NCI-H2107 treated with DMSO at 0.1 percent for 48 hours (cell line): ENCODE data around the gene GBX2.

Source experiments
- DNase-seq: peaks from one replicate; lab custom pipeline; 2025; ENCODE audit not compliant: unreplicated experiment; lab: John Stamatoyannopoulos, UW

GBX2 gene

GRCh38 chr2:236169151-236169721 lies 1.1 kb upstream of the GBX2 start:
- no peak for DNase-seq

DNA sequence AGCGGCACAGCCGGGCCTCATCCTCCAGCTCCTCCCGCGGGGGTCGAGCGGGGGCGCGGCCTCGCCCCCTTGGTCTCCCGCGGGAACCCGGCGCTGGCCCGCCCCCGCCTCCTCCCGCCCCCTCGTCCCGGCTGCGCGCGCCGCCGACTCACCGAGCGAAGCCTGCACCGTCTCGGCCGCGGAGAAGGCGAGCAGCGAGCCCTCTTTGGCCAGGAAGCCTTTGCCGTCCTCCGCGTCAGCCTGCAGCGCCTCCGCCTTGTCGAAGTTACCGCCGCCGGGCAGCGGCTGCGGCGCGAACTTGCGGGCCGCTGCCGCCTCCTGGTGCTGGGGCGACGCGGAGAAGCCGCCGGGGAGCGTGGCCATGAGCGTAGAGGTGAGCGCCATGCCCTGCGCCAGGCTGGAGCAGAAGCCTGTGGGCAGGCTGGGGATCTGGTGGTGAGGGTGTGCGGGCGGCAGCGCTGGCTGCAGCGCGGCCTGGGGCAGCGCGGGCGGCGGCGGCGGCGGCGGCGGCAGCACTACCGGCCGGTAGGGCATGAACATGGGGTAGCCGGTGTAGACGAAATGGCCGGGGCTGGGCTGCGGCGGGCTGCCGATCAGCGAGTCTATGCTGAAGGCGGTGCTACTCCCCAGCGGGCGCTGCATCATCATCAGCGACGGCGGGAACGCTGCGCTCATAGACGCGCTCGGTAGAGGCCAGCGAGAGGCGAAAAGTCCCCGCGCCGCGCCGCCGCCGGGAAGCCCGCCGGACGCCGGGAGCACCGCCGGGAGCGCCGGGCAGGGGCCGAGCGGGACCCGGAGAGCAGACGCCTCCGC lies 683 bp downstream of the GBX2 start:
- DNase-seq = no peak

GRCh38 chr2:236166796-236167296 lies 1.3 kb downstream of the GBX2 start:
- no peak for DNase-seq

DNA sequence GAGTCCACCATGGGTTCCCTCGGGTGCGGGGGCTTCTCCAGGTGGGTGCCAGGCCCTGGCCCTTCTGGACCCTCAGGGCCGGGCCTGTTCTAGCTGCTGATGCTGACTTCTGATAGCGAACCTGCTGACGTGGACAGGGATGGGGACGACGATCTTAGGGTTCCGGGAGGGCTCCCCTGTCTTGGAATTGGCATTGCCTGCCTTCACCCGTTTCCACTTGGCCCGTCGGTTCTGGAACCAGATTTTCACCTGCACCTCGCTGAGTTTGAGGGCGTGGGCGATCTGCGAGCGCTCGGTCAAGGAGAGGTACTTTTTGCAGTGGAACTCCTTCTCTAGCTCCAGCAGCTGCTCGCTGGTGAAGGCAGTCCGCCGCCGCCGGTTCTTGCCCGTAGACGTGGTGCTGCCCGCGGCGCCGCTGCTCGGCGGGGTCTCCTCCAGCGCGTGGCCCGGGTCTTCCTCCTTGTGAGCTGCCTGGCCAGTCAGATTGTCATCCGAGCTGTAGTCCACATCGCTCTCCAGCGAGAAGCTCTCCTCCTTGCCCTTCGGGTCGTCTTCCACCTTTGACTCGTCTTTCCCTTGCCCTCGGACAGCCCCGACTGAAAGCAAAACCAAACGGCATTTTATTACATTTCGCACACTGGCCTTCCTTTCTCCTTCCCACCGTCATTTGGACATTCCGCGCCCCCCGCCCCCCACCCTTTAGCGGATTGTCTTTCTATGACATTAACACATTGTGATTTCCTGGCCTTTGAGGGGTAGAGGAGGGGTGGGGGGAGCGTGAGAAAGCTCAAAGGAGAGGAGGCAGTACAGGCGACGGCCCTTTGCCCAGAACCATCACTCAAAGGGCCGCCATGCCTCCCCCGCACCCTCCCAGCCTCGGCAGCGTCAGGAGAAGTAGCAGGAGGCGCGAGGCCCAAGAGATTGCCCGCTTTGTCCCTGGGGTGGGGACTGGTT lies 2.1 kb downstream of the GBX2 start:
- DNase-seq = no peak

DNA sequence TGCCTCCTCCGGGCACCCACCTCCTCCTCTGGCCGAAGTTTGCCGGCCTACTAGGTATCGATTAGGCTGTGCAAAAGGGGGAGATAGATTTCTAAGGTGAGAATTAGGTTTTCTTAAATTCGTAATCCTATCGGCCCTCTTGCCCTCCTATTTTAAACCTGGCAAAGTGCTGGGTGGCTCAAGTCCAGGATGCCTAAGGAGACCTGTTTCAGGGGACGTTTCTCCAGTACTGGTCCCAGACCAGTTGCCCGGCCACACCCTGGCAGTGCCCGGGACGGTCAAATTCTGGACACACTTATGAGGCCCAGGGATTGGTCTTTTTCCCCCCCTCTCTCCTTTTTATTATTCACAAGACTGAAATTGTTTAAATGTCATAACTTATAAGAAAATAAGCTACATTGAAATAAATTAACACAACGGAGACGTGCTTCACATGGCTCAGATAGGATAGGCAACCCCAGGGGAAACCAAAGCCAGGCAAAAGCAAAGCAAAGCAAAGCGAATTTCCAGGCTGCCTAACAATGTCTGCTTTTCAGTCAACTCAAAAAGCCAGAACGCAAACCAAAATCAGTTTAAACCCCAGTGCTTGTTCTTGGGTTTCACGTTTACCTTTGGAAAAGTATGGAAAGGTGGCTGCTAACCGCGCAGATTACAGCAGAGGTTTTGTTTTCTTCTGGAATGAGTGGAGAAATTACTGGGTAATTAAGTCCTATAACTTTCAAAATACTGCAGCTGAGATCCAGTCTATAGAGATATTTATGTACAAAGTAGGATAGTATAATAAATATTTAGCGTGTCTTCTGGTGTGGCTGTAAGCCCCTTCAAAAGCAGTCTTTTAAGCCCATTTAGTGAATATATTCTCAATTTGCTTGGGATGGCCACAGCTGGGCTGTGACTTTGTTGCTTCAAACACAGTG lies 3.0 kb downstream of the GBX2 start:
- no peak for DNase-seq

- no peak for DNase-seq
These were observed 3.8 kb downstream of the GBX2 start for GRCh38 chr2:236164201-236164924.

DNA sequence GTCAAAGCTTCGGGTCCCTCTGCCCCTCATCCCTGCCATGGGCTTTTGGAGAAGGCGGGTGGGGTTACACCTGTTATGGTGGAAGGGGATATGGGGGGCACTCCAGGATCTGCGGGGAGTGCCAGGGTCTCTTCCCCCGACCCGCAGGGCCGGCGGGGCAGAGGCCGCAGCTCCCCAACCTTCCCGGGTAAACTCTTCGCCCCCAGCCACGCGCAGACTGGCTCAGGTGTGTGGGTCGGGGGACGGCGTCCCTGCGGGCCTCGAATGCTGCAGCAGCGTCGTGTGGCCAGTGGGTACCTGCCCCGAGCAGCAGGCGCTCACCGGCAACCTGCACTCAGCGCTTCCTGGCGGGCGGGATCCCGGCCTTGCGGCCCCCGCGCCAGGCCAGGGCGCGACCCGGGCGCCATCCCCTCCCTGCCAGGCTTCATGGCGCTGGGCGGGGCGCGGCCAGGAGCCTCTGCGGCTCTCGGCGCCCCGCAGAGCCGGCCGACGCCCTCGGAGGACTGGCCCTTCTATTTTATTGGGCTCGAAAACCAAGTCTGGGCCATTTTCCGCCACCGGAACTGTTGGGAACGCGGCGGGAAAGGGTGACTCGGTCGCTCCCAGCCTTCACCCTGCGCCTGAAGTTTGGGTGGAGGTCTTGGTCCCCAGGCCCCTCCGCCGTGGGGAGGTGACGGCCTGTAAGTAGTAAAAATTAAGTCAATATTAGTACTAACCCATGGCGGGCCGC lies 4.5 kb downstream of the GBX2 start:
- no peak for DNase-seq

GRCh38 chr2:236162882-236163470 lies 5.2 kb downstream of the GBX2 start:
- no peak for DNase-seq

DNA sequence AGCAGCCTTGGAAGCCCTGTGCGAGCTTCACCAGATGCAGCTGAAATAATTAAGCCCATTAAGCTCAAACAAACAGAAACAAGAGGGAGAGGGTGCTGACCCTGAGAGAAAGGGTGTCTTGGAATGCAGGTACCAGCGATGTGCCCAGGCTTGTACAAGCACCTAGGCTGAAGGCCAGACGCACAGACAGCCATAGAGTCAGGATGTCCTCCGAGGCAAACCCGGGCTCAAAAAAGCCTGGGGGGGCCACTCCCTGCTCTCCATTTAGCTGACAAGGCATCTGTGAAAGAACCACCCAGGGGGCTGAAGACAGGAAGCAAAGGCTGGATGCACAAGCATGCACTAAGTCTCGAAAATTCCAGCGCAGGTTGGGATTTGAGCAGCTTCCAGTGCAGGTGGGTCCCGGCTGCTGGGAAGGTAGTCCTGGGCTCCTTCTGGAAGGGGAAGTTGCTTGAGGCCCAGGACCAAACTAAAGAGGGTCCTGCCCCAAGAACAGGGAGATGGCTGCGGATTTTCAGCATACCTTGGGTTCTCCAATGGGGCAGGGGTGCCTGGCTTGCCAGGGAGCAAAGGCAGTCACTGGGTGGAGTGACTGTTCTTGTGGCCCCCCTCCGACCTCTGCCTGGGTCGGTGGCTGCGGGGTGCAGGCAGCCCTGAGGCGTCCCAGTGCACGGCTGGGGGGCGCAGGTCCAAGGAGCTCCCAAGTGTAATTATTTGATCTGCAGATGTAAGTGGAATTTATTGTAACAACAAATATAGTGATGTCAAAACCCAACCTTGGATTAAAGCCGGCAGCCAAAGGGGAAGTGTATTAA lies 5.9 kb downstream of the GBX2 start:
- no peak for DNase-seq

DNA sequence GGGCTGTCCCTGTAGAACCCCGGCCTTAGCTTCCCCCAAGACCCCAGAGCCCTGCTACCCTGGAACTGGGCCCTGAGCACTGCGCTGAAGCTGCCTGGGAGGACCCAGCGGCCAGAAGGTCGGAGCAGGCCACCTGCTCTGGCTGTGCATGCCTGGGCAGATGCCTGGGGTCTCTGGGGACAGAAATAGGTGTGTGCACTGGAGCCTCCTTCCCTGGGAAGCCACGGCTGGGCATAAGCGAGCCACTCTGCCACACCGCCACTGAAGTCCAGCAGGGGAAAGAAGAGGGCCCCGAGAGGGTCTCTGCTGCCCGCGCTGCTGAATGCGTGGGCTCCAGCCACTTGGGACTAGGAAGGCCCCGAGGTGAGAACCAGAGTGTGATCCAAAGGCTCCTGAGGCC lies 6.7 kb downstream of the GBX2 start:
- no peak for DNase-seq

DNA sequence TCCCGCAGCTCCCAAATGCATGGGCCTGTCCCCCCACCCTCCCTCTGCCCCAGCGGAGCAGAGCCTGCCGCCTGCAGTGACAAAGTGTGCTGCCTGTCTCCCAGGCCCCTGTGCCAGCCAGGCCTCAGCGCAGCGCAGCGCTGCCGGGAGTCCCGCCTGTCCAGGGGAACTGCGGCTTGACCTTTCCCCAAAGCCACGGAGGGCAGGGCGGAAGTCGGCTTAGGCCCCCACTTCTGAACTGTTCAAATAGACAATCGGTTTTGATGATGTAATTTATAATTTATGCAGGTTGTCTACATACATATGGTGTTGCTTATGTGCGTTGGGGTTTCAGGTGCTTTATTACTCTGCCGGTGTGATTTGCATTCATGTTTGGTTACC lies 7.1 kb downstream of the GBX2 start:
- no peak for DNase-seq

- no peak for DNase-seq
These were observed 7.7 kb downstream of the GBX2 start for GRCh38 chr2:236160366-236161081.

GRCh38 chr2:236159778-236160170 lies 8.4 kb downstream of the GBX2 start:
- DNase-seq = no peak

DNA sequence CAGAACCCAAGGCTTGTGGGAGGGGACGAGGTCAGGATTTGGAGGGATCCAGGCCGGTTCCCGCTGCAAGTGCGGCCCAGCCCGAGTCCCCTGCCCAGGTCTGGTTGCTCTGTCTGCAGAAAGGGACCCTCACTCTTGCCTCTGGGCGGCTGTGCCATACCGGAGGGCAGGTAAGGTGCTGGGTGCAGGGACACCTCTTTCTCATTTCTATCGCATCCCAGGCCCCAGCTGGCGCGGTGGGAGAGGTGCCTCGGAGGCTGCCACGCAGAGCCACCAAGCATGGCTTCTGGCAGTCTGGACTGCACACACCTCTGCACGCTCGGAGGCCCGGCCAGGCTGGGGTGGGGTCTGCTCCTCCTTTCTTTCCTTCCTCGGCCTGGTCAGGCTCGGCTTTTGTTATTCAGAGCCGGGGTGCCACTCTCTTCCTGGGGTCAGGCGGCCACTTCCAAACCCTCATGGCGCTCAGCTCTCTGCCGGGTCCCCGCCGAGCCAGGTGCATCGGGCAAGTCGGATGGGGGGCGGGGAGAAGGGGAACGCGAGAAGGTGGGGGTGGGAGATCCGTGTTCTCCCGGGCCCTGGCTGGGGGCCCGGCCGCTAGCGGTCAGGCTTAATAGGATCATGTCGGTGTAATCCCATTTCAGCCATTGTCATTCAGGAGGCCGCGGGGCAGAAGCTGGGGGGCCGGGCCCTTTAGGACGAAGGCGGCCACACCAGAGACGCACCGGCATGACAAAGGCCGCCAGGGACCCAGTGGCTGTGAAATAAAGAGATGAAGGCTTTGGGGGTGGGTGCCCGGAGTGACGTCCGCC lies 9.0 kb downstream of the GBX2 start:
- no peak for DNase-seq

- DNase-seq = no peak
These were observed 10.2 kb downstream of the GBX2 start for GRCh38 chr2:236157815-236158498.

- DNase-seq = no peak
These were observed 10.8 kb downstream of the GBX2 start for GRCh38 chr2:236157366-236157765.
